Aorta (tissue), 5 donors: ENCODE measurements around the gene ALK. TPM values are rescaled to one million over a fixed set of nuclear protein-coding genes. Genes with fewer than 3 reads are reported as not detected.
A peak's percentile ranks its signal among the peaks of the same experiment; 100 is the strongest.

Source experiments
- ATAC-seq: fragments of 200-7000 bp; cut with Tn5 transposase; one replicate; pipeline ENCODE4 v1.9.1; 2022; ENCODE audit warnings: moderate library complexity; ENCODE audit not compliant: low FRiP score
- DNase-seq, 2 donors: peaks; one replicate each; pipeline ENCODE4 v3.0.0-alpha.2; 2020
- H3K27ac ChIP-seq, 2 donors: one replicate each; pipeline ENCODE4 v1.5.1; 2013; ENCODE audit warnings: low read length in 2 of 2, mild to moderate bottlenecking in 2 of 2, moderate library complexity in 2 of 2, control low read depth in 1 of 2, inconsistent platforms in 1 of 2, low read depth in 1 of 2
- H3K27me3 ChIP-seq, 2 donors: one replicate each; pipeline ENCODE4 v1.6.1; 2013; ENCODE audit warnings: control low read depth in 1 of 2, low read length in 1 of 2, mild to moderate bottlenecking in 1 of 2, moderate library complexity in 1 of 2; ENCODE audit not compliant: insufficient read depth in 2 of 2, control insufficient read depth in 1 of 2
- H3K36me3 ChIP-seq, 2 donors: one replicate each; pipeline ENCODE4 v1.6.1; 2013; ENCODE audit warnings: control low read depth in 1 of 2, low read length in 1 of 2, mild to moderate bottlenecking in 1 of 2; ENCODE audit not compliant: insufficient read depth in 2 of 2, control insufficient read depth in 1 of 2
- H3K4me1 ChIP-seq, 2 donors: one replicate each; pipeline ENCODE4 v1.6.1; 2013; ENCODE audit warnings: low read length in 2 of 2, control low read depth in 1 of 2, mild to moderate bottlenecking in 1 of 2, moderate library complexity in 1 of 2; ENCODE audit not compliant: insufficient read depth in 2 of 2, control insufficient read depth in 1 of 2
- H3K4me3 ChIP-seq, 2 donors: one replicate each; pipeline ENCODE4 v1.5.1; 2013; ENCODE audit warnings: low read length in 2 of 2, control low read depth in 1 of 2, mild to moderate bottlenecking in 1 of 2
- H3K9me3 ChIP-seq: one replicate; pipeline ENCODE4 v1.6.1; 2013; ENCODE audit warnings: mild to moderate bottlenecking, low read length; ENCODE audit not compliant: control insufficient read depth
- WGBS, 2 donors: extraction: QIAGEN DNeasy Blood & Tissue Kit; methylation state at CpG; one replicate each; pipeline ENCODE4 v1.1.7; 2013; 5-methylcytosine and 5-hydroxymethylcytosine counted together
- intact Hi-C, 2 donors: fragments of 100-400 bp; cut with DNase I; formaldehyde crosslinking; loops; one replicate each; pipeline versions ENCODE4 v1.14.2 to v1.15.0; 2022
- polyA plus RNA-seq, 2 donors: library from polyadenylated mRNA; stranded (reverse); fragments of 200-250 nt; gene quantifications; one replicate each; pipeline ENCODE4 v1.2.3, GENCODE V29; 2013
- total RNA-seq, 2 donors: library from RNA; stranded (reverse); fragmentation: NEBNext Ultra II Directional; extraction: Animal tissue kit (Norgen Biotek cat#: 25700); gene quantifications; one replicate each; pipeline ENCODE4 v1.2.1, GENCODE V29; 2021
- donor health status: healthy with polysubstance abuse.
- donor health status: Bipolar disorder and iron deficiency.
- donor health status: DM: no; HTN: no; CAD: no.
- donor health status: DM: no; HTN: no; CAD: no.
- donor health status: DM: yes; HTN: yes; CAD: no.

Gene ALK
- total and polyA plus RNA-seq, 4 donors = 0.13 to 0.30 TPM; not detected in 2

GRCh38 chr2:29290293-29291047 lies 630.9 kb downstream of the ALK start:
- Histone ChIP-seq H3K9me3 (peaks cover 2% of the 10 kb centered on the region), H3K4me3 (no peak overlapping the region), H3K27me3 (peaks cover 0 to 2% of the 10 kb centered on the region in 2 donors), H3K36me3 (no peaks in the 10 kb centered on the region), H3K4me1 (no peaks in the 10 kb centered on the region), H3K27ac (no peak overlapping the region)
- no peak for ATAC-seq
- DNase-seq = no peak
- WGBS, 2 donors = 52 to 55% methylated on average over 8 of the region's 8 CpGs
- intact Hi-C loops = no loop called here

DNA sequence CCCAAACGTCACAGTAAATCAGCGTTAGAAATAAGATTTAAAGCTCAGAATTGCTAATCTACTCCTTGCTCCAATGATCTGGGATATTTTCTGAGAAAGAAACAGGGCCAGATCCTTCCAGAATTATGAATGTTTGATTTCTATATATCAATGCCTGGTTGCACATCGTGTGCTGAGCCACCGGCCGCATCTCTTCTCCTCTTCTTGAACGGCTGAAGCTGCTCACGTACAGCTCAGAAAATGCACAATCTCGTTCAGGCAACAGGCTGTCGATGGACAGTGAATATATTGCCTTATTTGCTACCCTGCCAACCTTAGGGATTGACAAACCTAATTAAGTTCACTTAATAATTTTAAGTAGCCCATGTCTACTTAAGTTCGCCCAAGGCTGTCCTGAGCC lies 636.7 kb downstream of the ALK start:
- Histone ChIP-seq H3K36me3 (no peaks in the 10 kb centered on the region), H3K4me1 (no peaks in the 10 kb centered on the region), H3K9me3 (no peaks in the 10 kb centered on the region), H3K27ac (no peak overlapping the region), H3K27me3 (no peaks in the 10 kb centered on the region), H3K4me3 (no peak overlapping the region)
- DNase-seq = no peak
- no peak for ATAC-seq
- 88 to 89% methylated on average over 10 of the region's 10 CpGs for WGBS, 2 donors
- intact Hi-C loops = no loop called here

DNA sequence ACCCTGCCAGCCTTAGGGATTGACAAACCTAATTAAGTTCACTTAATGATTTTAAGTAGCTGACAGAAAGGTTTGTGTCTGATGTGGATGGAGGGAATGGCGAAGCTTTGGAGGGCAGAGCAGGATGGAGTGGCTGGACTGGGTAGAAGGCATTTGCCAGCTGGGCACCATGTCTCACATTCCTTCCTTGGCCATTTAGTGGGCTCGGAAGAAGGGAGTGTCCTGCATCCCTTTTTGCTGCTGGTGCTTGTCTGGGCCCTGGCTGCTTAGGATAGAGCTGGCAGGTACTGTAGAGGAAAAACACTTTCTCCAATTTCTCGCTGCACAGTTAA lies 639.5 kb downstream of the ALK start:
- intact Hi-C loops = no loop called here
- ATAC-seq (no peak), DNase-seq (no peak)
- Histone ChIP-seq H3K27ac (no peak overlapping the region), H3K4me1 (no peaks in the 10 kb centered on the region), H3K9me3 (no peaks in the 10 kb centered on the region), H3K27me3 (no peaks in the 10 kb centered on the region), H3K4me3 (no peak overlapping the region), H3K36me3 (no peaks in the 10 kb centered on the region)
- WGBS, 2 donors = 82% methylated on average over 3 of the region's 3 CpGs

- H3K27ac ChIP-seq = no peak overlapping the region
- H3K27me3 ChIP-seq = no peaks in the 10 kb centered on the region
- 32 to 34% methylated on average over 14 to 15 of the region's 15 CpGs for WGBS, 2 donors
- H3K4me3 ChIP-seq = no peak overlapping the region
- peak in 1 of 2 donors; percentile 80 for DNase-seq
- intact Hi-C loops = no loop called here
- H3K36me3 ChIP-seq = no peaks in the 10 kb centered on the region
- H3K4me1 ChIP-seq = no peaks in the 10 kb centered on the region
- ATAC-seq = no peak
- H3K9me3 ChIP-seq = no peaks in the 10 kb centered on the region
Measured at GRCh38 chr2:29281086-29281915, 640.1 kb downstream of the ALK start.

- no peaks in the 10 kb centered on the region for H3K36me3 ChIP-seq
- intact Hi-C loops = no loop called here
- no peak overlapping the region for H3K4me3 ChIP-seq
- no peaks in the 10 kb centered on the region for H3K4me1 ChIP-seq
- WGBS, 2 donors = 85 to 86% methylated on average over 9 of the region's 9 CpGs
- no peak for ATAC-seq
- H3K9me3 ChIP-seq = no peaks in the 10 kb centered on the region
- DNase-seq = no peak
- no peaks in the 10 kb centered on the region for H3K27me3 ChIP-seq
- no peak overlapping the region for H3K27ac ChIP-seq
Measured at GRCh38 chr2:29278966-29279365, 642.4 kb downstream of the ALK start.

DNA sequence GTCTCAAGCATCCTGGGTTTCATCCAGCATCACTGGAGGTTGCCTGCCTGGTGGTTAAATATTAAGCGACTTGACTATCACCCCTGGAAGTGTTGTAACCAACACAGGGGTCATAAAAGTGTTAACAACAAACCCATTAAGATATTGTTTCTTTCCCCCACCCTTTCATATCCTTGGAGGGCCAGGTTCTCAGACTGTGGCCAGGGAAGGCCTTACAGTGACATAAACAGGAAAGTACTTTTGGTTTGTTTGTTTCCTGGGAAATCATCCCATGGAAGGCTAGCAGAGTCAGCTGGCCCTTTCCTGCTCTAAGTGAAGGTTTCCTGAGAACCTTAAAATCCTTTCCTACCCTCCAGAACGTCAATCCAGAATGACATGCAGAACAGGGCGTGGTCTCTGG lies 645.2 kb downstream of the ALK start:
- DNase-seq (no peak), ATAC-seq (no peak)
- no peaks in the 10 kb centered on the region for H3K27me3 ChIP-seq
- intact Hi-C loops = no loop called here
- no peak overlapping the region for H3K27ac ChIP-seq
- no peaks in the 10 kb centered on the region for H3K4me1 ChIP-seq
- no peaks in the 10 kb centered on the region for H3K36me3 ChIP-seq
- no peak overlapping the region for H3K4me3 ChIP-seq
- no peaks in the 10 kb centered on the region for H3K9me3 ChIP-seq
- WGBS, 2 donors = 54 to 60% methylated on average over 3 of the region's 3 CpGs

- H3K9me3 ChIP-seq = no peaks in the 10 kb centered on the region
- DNase-seq (no peak), ATAC-seq (no peak)
- H3K27me3 ChIP-seq = no peaks in the 10 kb centered on the region
- no peak overlapping the region for H3K27ac ChIP-seq
- H3K4me3 ChIP-seq = no peak overlapping the region
- 85 to 88% methylated on average over 4 of the region's 4 CpGs for WGBS, 2 donors
- H3K36me3 ChIP-seq = no peaks in the 10 kb centered on the region
- no peaks in the 10 kb centered on the region for H3K4me1 ChIP-seq
- intact Hi-C loops = no loop called here
Measured at GRCh38 chr2:29275186-29275585, 646.2 kb downstream of the ALK start.

GRCh38 chr2:29273685-29274611 lies 647.4 kb downstream of the ALK start:
- H3K4me3 ChIP-seq = no peak overlapping the region
- H3K9me3 ChIP-seq = no peaks in the 10 kb centered on the region
- intact Hi-C loops = no loop called here
- ATAC-seq (no peak), DNase-seq (no peak)
- no peaks in the 10 kb centered on the region for H3K27me3 ChIP-seq
- WGBS, 2 donors = 60 to 69% methylated on average over 6 of the region's 6 CpGs
- H3K27ac ChIP-seq = no peak overlapping the region
- no peaks in the 10 kb centered on the region for H3K4me1 ChIP-seq
- H3K36me3 ChIP-seq = no peaks in the 10 kb centered on the region
